ENCODE measurements around the gene EHD4.

Gene EHD4

DNA sequence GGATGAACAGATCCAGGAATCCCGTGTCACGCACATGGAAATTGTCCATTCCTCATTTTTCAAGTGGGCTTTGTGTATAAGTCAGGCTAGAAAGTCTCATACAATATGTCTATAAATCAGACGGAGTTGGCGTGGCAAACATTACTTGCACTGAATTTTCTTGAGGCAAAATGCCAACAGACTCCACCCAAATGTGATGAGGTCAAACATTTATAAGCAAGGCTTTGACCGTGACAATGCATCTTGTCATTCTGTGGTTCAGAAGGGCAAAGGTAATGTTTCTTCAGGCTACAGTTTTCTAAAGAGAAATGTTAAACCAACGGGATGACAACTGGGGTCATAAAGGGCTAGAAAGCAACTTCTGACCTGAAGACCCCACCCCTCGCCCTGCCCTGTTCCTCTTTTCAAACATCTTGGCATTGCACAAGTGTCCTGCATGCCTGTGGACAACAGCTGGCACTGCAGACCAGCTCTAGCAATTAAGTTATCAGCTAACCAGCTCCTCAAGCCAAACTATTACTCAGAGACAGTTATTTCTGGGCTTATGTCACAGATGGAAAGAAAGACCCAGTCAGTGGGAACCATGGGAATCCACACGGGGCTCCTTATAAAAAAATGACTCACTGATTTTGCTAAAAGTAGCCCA lies 42.0 kb downstream of the EHD4 start:
- H3K4me1 ChIP-seq (ENCODE audit: low read depth, poor library complexity, severe bottlenecking) = peaks cover 38% of the 10 kb centered on the region
- H2AFZ ChIP-seq (ENCODE audit: low read depth) = no peak overlapping the region
- TF ChIP-seq, protein P1, sequence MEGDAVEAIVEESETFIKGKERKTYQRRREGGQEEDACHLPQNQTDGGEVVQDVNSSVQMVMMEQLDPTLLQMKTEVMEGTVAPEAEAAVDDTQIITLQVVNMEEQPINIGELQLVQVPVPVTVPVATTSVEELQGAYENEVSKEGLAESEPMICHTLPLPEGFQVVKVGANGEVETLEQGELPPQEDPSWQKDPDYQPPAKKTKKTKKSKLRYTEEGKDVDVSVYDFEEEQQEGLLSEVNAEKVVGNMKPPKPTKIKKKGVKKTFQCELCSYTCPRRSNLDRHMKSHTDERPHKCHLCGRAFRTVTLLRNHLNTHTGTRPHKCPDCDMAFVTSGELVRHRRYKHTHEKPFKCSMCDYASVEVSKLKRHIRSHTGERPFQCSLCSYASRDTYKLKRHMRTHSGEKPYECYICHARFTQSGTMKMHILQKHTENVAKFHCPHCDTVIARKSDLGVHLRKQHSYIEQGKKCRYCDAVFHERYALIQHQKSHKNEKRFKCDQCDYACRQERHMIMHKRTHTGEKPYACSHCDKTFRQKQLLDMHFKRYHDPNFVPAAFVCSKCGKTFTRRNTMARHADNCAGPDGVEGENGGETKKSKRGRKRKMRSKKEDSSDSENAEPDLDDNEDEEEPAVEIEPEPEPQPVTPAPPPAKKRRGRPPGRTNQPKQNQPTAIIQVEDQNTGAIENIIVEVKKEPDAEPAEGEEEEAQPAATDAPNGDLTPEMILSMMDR (conservative IDR thresholded peaks at IDR 0.05; ENCODE audit: low read depth, low read length) = no peak
- H3K9ac ChIP-seq = no peak overlapping the region
- H3K27ac ChIP-seq = no peak overlapping the region
- no peaks in the 10 kb centered on the region for H3K27me3 ChIP-seq (ENCODE audit: insufficient read depth, low read depth)
- no peaks in the 10 kb centered on the region for H3K36me3 ChIP-seq (ENCODE audit: insufficient read depth)
- no peak overlapping the region for H3K4me2 ChIP-seq
- no peaks in the 10 kb centered on the region for H3K79me2 ChIP-seq (ENCODE audit: insufficient read depth, low read depth)
- no peaks in the 10 kb centered on the region for H4K20me1 ChIP-seq (ENCODE audit: insufficient read depth)
- H3K4me3 ChIP-seq (IDR thresholded peaks at IDR 0.05; ENCODE audit: insufficient read depth, low read depth, low read length) = no peak overlapping the region

DNA sequence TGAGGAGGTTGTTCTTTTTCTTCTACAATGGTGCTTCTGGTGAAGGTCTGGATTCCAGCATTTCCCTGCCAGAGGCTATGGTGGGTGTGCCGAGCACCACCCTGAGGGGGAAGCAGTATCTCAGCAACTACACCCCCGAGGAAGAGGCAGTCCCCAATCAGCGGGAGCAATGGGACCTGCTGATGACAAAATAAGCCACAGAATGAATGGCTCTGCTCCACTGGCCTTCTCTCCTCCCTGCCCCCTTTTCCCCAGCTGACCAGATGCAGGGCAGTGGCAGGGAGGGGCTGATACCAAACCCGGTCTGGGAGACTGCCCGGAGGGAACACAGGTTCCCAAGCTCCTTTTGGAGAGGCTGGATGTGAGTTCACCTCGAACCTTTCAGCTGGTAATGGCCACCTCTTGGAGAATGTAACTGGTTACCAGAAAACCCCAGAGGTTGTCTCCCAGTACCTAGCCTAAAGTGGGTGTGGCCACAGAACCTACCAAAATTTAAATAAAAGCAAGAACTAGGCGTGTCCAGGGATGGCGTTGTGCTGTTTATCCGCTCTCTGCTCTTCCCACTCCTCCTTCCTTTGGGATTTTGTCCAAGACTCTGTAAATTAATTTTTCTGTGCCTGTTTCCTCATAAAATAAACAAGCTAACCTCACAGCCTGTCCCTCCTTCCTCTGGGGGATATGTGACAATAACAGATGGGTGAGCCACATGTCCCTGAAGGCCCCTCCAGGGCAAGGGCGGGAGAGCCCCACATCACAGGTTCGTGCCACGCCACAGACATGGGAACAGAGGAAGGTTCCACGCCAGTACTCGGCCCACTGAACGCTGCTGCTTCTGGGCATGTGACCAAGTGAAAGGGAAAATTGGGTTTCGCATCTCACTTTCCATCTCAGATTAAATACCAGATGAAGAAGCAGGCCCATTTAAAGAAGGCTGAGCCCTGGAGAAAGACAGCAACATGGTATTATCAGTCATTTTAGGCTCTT lies 43.4 kb downstream of the EHD4 start:
- Histone ChIP-seq H3K27me3 (ENCODE audit: insufficient read depth, low read depth) (no peaks in the 10 kb centered on the region), H3K4me2 (peak overlapping the region; percentile 31; the same call in 1 of the 2 replicates), H3K4me3 (IDR thresholded peaks at IDR 0.05; ENCODE audit: insufficient read depth, low read depth, low read length) (no peak overlapping the region), H2AFZ (ENCODE audit: low read depth) (no peak overlapping the region), H3K36me3 (ENCODE audit: insufficient read depth) (no peaks in the 10 kb centered on the region), H4K20me1 (ENCODE audit: insufficient read depth) (no peaks in the 10 kb centered on the region), H3K9ac (no peak overlapping the region), H3K27ac (no peak overlapping the region), H3K4me1 (ENCODE audit: low read depth, poor library complexity, severe bottlenecking) (peaks cover 24% of the 10 kb centered on the region), H3K79me2 (ENCODE audit: insufficient read depth, low read depth) (no peaks in the 10 kb centered on the region)
- TF ChIP-seq, protein P1 (conservative IDR thresholded peaks at IDR 0.05; ENCODE audit: low read depth, low read length) = no peak

DNA sequence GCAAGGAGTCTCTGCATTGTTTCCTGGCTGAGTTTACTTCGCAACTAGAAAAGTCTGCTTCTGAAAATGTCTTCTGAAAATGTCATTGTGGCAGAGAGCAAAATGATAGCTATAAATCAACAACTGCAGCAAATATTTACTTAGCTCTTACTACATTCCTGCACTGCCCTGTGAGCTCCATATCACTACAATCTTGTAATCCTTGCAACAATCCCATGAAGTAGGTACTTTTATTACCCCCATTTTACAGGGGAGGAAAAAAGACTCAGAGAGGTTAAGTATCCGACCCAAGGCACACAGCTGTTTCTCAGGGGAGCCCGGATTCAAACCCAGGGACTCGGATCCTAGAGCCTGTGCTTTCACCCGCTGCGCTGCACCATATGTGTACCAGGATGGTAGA lies 44.3 kb downstream of the EHD4 start:
- Histone ChIP-seq H4K20me1 (ENCODE audit: insufficient read depth) (no peaks in the 10 kb centered on the region), H3K27me3 (ENCODE audit: insufficient read depth, low read depth) (no peaks in the 10 kb centered on the region), H3K9ac (no peak overlapping the region), H3K79me2 (ENCODE audit: insufficient read depth, low read depth) (no peaks in the 10 kb centered on the region), H3K4me2 (no peak overlapping the region), H3K4me1 (ENCODE audit: low read depth, poor library complexity, severe bottlenecking) (peaks cover 23% of the 10 kb centered on the region), H3K36me3 (ENCODE audit: insufficient read depth) (no peaks in the 10 kb centered on the region), H3K4me3 (IDR thresholded peaks at IDR 0.05; ENCODE audit: insufficient read depth, low read depth, low read length) (no peak overlapping the region), H3K27ac (no peak overlapping the region), H2AFZ (ENCODE audit: low read depth) (no peak overlapping the region)
- TF ChIP-seq, protein P1 (conservative IDR thresholded peaks at IDR 0.05; ENCODE audit: low read depth, low read length) = no peak

DNA sequence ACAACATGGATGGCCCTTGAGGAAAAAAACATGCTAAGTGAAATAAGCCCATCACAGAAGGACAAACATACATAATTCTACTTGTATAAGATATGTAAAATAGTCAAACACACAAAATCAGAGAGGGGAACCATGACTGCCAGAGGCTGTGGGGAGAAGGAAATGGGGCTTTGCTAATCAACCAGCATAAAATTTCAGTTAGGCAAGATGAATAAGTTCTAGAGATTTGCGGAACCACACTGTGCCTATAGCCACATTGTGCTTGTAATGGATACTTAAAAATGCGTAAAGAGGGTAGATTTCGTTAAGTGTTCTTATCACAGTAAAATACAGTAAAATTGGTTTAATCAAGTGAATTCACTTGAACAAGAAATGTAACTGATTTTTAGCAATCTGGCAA lies 44.8 kb downstream of the EHD4 start:
- Histone ChIP-seq H3K27ac (no peak overlapping the region), H3K4me1 (ENCODE audit: low read depth, poor library complexity, severe bottlenecking) (peaks cover 23% of the 10 kb centered on the region), H3K36me3 (ENCODE audit: insufficient read depth) (no peaks in the 10 kb centered on the region), H3K9ac (no peak overlapping the region), H4K20me1 (ENCODE audit: insufficient read depth) (no peaks in the 10 kb centered on the region), H3K4me2 (no peak overlapping the region), H2AFZ (ENCODE audit: low read depth) (no peak overlapping the region), H3K27me3 (ENCODE audit: insufficient read depth, low read depth) (no peaks in the 10 kb centered on the region), H3K79me2 (ENCODE audit: insufficient read depth, low read depth) (no peaks in the 10 kb centered on the region), H3K4me3 (IDR thresholded peaks at IDR 0.05; ENCODE audit: insufficient read depth, low read depth, low read length) (no peak overlapping the region)
- TF ChIP-seq, protein P1 (conservative IDR thresholded peaks at IDR 0.05; ENCODE audit: low read depth, low read length) = no peak

Measured in KMS-11 (cell line).